Measurements from ENCODE around the gene AP4E1.
"Not testable (repeated sequence)": the region's sequence is repeated elsewhere in the genome, so short reads cannot be mapped to it uniquely, and the experiment has no call there.

The AP4E1 gene

DNA sequence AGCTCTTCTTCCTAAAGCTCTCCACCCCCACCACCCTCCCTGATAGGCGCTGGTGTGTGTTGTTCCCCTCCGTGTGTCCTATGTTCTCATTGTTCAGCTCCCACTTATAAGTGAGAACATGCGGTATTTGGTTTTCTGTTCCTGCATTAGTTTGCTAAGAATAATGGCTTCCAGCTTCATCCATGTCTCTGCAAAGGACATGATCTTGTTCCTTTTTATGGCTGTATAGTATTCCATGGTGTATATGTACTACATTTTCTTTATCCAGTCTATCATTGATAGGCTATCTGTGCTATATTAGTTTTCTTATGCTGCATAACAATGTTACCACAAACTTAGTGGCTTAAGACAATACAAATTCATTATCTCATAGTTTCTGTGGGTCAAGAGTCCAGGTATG is 42.3 kb downstream of the AP4E1 start:
- DNase-seq: not testable (repeated sequence)

DNA sequence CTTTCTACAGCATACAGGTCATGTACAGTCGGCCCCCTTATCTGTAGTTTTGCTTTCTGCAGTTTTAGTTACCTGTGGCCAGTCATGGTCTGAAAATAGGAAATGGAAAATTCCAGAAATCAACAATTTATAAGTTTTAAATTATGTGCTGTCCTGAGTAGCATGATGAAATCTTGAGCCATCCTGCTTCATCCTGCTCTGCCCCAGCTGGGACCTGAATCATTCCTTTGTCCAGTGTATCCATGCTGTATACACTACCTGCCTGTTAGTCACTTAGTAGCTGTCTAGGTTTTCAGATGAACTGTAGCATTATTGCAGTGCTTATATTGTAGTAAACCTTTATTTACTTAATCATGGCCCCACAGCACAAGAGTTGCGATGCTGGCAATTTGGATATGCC is 44.8 kb downstream of the AP4E1 start:
- no peak for DNase-seq

DNA sequence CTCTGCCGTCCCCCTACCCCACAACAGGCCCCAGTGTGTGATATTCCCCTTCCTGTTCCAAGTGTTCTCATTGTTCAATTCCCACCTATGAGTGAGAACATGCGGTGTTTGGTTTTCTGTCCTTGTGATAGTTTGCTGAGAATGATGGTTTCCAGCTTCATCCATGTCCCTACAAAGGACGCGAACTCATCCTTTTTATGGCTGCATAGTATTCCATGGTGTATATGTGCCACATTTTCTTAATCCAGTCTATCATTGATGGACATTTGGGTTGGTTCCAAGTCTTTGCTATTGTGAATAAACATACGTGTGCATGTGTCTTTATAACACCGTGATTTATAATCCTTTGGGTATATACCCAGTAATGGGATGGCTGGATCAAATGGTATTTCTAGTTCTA is 46.4 kb downstream of the AP4E1 start:
- not testable (repeated sequence) for DNase-seq

DNA sequence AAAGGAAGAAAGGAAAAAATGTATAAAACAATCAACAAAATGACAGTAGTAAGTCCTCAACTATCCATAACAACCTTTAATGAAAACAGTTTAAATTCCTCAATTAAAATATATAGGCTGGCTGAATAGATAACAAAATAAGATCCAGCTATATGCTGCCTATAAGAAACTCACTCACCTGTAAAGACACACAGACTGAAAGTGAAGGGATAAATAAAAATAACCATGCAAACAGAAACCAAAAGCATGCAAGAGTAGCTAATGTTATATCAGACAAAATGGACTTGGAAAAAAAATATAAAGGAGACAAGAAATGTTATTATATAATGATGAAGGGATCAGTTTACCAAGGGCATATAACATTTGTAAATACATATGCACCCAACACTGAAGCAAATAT is 51.2 kb downstream of the AP4E1 start:
- DNase-seq: no peak

DNA sequence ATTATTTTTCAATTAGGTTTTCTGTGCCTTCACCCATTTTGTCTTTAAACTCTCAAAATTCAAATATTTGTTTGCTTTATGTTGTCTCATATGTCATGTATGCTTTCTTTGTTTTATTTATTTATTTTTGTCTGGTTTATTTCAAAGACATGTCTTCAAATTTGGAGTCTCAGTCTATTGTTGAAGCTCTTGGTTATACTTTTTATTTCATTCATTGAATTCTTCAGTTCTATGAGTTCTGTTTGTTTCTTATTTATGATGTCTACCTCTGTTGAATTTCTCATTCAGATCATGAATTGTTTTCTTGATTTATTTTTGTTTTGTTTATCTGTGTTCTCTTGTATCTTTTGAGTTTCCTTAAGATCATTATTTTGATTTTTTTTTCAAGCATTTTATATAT is 55.6 kb downstream of the AP4E1 start:
- no peak for DNase-seq

DNA sequence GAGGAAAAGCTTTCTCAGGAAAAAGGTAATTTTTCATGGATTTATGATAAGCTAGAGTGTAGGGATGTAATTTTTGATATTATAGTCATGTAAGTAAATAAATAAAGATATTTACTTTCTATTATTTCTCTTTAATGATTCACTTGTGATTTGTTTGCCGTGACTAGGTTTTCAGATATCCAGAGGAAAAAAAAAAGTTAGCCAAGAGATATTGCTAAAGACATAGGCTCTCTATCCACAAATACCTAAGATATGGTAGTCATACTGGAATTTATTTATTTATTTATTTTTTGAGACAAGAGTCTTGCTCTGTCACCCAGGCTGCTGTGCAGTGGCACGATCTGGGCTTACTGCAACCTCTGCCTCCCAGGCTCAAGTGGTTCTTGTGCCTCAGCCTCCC is 59.9 kb downstream of the AP4E1 start:
- no peak for DNase-seq

DNA sequence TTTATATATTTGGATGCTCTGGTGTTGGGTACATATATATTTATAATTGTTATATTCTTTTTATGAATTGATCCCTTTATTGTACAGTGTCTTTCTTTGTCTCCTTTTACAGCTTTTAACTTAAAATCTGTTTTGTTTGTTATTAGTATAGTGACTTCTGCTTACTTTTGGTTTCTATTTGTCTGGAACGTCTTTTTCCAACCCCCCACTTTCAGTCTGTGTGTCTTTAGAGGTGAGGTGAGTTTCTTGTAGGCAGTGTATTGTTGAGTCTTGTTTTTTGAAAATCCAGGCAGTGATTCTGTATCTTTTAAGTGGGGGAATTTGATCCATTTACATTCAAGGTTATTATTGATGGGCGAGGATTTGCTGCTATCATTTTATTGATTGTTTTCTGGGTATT is 62.0 kb downstream of the AP4E1 start:
- DNase-seq: peak in 1 of 5 donors; percentile 34

DNA sequence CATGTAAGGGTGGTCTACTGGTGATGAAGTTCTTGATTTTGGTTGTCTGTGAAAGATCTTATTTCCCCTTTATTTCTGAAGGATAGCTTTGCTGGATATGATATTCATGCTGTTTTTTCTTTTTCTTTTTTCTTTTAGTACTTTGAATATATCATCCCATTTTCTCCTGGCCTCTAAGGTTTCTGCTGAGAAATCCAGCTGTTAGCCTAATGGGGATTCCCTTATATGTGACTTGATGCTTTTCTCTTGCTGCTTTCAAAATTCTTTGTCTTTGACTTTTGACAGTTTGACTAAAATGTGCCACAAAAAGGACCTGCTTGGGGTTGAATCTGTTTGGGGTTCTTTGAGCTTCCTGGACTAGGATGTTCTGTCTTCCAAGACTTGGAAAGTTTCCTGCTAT is 62.6 kb downstream of the AP4E1 start:
- no peak for DNase-seq

DNA sequence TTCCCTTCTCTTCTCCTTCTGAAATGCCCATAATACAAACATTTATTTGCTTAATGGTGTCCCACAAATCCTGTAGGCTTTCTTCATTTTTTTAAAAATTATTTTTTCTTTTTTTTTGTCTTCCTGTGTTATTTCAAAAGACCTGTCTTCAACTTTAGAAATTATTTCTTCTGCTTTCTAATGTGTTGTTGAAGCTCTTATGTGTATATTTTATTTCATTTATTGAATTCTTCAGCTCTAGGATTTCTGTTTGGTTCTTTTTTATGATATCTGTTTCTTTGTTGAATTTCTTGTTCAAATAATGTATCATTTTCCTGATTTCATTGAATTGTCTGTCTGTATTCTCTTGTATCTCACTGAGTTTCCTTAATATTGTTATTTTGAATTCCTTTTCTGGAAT is 63.1 kb downstream of the AP4E1 start:
- no peak for DNase-seq

DNA sequence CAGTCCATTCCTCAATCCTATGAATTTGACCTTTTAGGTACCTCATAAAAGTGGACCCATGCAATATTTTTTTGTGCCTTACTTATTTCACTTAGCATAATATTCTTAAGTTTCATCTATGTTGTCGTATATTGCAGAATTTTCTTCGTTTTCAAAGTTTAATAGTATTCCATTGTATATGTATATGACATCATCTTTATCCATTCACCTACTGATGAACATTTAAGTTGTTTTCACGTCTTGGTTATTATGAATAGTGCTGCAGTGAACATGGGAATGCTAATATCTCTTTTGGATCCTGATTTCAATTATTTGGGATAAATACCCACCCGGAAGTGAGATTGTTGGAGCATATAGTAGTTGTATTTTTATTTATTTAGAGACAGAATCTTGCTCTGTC is 65.1 kb downstream of the AP4E1 start:
- no peak for DNase-seq

DNA sequence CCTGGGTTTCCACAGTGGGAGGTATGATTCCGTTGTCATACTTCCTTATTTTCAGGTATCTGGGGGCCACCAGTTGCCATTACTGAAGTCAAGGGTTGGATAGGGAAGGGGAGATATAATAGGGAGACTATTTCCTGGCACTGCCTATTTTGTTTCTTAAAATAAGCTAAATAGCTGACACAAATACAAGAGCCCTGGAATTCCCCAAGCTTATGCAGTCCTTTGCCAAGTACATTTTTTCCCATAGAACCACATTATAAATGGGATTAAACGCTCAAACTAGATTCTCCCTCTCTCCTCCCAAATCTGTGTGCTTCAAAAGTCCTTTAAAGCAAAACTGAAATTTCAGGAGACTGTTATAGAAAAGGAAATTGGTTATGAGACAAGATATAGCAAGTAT is 68.7 kb downstream of the AP4E1 start:
- no peak for DNase-seq

DNA sequence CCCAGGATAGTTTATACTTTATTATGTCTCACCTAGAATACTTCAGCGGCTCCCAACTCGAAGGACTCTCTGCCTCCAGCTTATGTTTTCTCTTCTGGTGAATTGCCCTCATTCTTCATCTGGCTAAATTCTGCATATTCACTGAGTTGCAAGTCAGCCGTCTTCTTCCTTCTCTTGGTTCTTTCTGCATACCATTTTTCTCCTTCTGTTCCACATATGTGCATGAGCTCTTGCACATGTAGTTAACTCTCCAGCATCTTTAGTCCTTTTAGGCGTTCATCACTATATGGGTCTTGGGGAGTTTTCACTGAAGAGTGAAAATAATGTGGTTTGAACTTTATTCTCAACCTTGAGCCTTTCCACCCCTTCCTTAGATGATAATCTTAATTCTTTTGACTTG is 70.1 kb downstream of the AP4E1 start:
- no peak for DNase-seq

DNA sequence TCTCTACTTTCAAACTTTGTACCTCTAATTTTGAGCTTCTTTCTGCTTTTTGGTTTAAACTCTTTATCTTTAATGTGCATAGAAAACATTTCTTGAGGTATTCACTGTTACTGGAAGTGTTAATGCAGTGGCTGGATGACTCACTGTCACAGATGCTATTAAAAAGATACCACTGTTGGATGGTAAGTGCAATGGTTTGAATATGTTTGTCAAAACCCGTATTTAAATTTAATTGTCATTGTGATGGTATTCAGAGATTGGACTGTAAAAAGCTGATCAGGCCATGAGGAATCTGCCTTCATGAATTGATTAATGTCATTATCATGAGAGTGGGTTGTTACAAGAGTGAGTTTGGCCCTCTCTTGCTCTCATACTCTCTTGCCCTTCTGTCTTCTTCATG is 70.6 kb downstream of the AP4E1 start:
- DNase-seq: no peak

DNA sequence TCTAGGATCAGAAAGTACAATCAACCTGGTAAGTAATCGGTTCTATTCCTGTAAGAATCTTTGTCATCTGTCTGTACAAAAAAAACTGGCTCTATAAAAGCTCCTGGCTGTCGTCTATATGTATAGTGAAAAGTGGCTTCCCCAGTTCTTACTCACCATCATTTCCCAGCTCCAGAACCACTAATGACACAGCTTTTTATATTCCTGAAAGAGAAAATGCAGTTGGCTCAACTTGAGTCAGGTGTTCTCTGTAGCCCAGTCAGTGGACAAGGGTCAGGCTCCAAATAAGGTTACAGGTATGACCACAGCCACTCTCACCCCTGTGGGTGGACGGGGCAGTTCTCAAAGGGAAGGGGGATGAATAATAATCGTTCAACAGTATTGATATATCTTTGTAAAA is 85.1 kb downstream of the AP4E1 start:
- DNase-seq: no peak

DNA sequence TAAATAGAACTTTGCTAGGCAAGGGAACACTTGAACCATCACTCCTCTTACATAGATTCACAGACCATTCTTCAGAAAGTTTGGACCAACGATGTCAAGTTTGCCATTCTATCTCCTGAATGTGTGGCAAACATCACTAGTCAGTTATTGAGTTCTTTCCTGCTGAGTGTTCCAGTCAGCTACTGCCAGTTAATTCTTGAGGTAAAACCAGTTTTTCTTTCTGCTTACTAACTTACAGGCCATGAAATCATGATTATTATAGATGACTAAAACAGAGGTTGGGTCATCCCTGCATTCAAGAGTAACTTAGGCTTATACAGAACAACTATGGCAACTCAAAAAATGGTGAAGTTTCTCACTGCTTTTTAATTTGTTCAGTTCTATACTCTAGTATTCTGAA is 88.2 kb downstream of the AP4E1 start:
- no peak for DNase-seq

DNA sequence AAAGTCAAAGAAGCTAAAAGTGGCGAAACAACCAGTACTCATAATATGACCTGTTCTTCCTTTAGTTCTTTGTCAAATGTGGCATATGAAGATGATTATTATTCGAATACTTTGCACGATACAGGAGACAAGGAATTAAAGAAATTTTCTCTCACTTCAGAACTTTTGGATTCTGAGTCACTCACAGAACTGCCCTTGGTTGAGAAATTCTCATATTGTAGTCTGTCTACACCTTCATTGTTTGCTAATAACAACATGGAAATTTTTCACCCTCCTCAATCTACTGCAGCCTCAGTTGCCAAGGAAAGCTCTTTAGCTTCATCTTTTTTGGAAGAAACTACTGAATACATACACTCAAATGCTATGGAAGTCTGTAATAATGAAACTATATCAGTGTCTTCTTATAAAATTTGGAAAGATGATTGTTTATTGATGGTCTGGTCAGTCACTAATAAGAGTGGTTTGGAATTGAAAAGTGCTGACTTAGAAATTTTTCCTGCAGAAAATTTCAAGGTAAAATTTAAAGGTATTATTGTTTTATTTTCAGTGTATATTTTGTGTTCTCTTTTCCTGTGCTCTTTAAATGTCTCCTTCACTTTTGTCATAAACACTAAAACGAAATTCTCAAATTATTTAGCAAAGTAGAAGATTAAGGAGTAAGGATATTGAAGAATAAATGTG is 89.0 kb downstream of the AP4E1 start:
- no peak for DNase-seq

DNA sequence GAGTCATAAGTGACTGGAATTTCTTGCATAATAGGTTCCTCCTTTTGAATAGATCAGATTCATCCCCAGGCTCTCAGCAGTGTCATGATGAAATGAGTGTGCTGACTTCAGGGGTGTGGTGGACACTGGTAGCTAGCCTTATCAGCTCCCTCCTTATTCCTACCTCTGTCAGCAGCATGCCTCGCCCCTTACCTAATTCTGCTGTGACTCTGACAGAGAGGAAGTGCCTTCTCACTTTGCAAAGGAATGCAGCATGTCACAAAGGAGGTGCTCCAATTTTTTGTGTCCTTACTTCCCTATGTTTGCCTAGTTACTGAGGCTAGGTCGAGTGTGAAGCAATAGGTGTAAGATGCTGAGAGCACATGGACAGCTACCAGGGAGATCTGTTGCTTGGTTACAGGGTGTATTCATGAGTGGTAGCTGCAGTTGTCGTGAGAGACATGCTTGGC is 95.6 kb downstream of the AP4E1 start:
- DNase-seq: no peak

DNA sequence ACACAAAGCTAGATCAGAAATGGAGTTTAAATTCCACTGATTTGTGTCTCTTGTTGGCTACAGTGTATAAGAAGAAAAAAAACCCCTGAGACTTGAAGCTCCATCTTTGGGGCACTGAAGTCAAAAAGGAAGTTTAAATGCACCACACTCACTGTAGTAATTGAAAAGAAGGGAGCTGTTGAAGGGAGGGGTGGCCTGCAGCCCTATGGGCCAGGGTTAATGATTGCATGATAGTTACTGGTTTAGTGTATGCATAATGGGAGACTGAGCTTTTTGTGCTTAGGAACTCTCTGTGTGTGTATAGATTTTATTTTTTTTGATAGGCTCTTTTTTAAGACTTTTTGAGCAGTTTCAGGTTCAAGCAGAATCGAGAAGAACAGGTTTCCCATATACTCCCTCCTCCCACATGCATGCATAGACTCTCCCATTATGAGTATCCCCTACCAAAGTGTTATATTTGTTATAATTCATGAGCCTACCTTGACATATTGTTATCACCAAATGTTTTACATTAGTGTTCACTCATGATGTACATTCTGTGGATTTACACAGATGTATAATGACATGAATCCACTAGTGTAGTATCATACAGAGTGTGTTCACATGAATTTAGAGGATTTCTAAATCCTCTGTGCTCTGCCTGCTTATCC is 98.0 kb downstream of the AP4E1 start:
- DNase-seq: no peak

DNA sequence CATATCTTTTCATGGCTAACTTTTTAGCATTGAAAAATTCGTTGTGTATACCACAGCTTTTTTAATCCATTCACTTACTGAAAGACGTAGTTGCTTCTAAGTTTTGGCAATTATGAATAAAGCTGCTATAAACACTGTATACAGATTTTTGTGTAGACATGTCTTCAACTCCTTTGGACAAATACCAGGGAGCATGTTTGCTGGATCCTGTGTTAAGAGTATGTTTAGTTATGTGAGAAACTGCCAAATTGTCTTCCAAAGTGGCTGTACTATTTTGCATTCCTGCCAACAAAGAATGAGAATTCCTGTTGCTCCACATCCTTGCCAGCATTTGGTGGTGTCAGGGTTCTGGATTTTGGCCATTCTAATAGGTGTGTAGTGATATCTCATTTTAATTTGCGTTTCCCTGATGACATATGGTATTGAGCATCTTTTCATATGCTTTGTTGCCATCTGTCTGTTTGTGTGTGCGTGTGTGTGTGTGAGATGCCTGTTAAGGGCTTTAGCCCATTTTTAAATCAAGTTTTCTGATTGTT is 98.7 kb downstream of the AP4E1 start:
- DNase-seq: no peak

DNA sequence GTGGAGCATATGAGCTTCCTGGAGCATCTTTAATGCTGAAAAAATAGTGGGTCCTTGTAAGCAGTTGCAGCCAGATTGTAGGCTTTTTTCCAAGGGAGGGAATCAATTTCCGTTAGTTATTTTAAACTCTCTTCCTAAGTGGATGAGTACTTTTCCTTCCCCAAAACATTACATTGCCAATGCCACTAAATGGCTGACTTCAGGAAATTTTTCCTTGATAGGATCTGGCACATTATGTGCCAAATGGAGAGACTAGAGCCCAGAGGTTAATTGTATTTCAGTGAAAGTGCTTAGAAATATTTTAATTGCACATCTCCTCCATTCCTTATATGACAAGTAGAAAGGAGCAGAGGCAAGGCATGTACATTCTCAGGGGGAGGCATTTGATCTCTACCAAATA is 102.7 kb downstream of the AP4E1 start:
- DNase-seq: no peak

DNA sequence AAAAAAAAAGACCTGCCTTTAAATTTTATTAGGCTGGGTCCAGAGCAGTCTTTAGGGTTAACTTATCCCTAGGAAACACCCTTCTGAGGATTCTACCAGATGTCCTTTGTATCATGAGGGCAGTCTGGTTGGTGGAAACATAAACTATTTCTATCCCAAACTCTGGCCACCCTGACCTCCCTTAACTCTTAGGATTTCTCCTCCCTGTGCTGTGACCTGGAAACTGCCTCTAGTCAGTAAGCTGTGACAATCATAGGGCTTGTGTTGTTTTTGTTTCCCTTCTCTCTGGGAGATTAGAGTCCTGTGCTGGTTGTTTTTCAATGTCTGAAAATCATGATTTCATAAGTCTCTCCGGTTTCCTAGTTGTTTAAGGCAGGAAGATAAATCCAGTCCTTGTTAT is 108.1 kb downstream of the AP4E1 start:
- DNase-seq: no peak

DNA sequence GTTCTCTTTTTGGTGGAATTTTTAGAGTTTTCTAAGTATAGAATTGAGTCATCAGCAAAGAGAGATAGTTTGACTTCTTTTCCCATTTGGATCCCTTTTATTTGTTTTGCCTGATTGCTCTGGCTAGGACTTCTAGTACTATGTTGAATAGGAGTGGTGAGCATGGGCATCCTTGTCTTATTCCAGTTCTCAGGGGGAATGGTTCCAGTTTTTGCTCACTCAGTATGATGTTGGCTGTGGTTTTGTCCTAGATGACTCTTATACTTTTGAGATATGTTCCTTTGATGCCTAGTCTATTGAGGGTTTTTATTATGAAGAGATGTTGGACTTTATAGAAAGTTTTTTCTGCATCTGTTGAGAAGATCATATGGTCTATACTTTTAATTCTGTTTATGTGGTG is 113.7 kb downstream of the AP4E1 start:
- DNase-seq: no peak

DNA sequence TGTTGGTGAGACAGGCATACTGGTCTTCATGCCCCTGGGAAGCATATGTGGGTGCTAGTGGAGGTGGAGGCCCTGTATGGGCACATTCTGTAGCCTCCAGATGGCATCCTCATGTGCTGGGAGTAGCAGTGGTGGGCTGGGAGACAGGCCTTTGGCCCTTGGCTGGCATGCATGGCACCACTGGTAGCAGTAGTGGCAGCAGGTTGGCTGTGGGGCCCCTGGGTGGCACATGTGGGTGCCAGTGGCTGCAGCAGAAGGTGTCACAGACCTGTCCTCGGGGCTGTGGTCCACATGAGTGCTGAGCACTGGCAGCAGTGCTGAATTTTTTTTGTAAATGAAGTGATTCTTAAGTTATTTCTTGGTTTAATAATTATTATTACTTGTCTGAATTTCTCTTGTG is 115.0 kb downstream of the AP4E1 start:
- no peak for DNase-seq

DNA sequence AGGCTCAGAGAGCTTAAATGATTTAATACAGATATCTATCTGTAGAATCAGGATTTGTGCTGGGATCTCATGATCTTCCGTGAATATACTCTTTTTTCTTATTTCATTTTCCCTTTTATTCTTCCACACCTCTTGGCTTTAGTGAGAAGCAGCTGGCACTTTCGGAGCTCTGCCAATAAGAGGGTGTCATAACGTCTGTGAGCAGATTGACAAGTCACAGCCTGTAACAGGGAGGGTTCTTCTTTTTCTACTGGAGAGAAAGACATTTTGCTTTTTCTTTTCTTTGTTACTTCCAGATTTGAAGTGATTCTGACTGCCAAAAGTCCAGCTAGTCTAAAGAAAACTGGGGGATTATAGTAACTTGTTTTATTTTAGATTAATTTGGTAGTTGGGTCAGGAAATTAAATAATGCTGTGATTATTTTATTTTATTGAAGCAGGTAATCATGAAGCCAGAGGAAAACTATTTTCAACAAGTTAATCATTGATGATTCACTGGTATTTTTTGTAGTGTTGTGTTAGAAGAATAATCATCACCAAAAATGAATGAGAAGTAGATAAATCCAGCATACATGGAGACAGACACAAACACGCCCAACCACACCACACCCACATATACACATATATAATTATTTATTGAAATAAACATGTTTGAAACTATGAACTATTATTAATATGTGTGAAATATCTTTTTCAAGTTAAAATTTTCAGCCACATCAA is 116.4 kb downstream of the AP4E1 start:
- DNase-seq: no peak
